GM10266 (cell line): ENCODE results near the gene SKIL.

Source experiments
- DNase-seq: peaks from one replicate; pipeline ENCODE4 v3.0.0; 2012; ENCODE audit errors: extremely low spot score
- CTCF ChIP-seq: IDR thresholded peaks from 2 replicates; pipeline ENCODE4 v1.5.1; 2012; ENCODE audit warnings: mild to moderate bottlenecking, low read depth; ENCODE audit not compliant: control insufficient read depth, insufficient read depth; ENCODE audit errors: missing control alignments

The SKIL gene

DNA sequence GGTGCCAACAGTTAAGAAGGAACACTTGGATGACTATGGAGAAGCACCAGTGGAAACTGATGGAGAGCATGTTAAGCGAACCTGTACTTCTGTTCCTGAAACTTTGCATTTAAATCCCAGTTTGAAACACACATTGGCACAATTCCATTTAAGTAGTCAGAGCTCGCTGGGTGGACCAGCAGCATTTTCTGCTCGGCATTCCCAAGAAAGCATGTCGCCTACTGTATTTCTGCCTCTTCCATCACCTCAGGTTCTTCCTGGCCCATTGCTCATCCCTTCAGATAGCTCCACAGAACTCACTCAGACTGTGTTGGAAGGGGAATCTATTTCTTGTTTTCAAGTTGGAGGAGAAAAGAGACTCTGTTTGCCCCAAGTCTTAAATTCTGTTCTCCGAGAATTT, 3.0 kb downstream of the SKIL start:
- no peak for DNase-seq
- no peak for TF ChIP-seq CTCF

DNA sequence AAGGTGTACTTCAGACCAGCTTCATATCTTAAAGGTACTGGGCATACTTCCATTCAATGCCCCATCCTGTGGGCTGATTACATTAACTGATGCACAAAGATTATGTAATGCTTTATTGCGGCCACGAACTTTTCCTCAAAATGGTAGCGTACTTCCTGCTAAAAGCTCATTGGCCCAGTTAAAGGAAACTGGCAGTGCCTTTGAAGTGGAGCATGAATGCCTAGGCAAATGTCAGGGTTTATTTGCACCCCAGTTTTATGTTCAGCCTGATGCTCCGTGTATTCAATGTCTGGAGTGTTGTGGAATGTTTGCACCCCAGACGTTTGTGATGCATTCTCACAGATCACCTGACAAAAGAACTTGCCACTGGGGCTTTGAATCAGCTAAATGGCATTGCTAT, 3.4 kb downstream of the SKIL start:
- no peak for TF ChIP-seq CTCF
- no peak for DNase-seq

- TF ChIP-seq CTCF, result no peak
- no peak for DNase-seq
Measured at GRCh38 chr3:170361711-170362110, 4.2 kb downstream of the SKIL start.

- no peak for DNase-seq
- TF ChIP-seq CTCF, result no peak
Measured at GRCh38 chr3:170363471-170363994, 6.0 kb downstream of the SKIL start.

DNA sequence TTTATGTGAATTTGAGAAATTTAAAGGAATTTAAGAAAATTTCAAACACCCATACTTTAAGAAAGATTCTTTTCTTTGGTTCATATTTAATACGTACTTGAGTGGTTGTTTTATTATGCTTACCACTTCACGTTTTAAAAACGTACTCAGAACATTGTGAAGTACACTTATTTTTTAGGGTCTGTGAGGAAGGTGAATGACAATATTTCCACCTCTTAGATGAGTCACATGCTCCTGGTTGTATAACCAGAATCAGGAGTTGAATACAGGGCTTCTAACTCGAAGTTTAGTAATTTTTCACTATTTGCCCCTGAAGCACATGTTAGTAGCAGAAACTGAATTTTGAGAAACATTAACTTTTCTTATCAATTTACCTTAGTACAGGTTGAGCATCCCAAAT, 7.5 kb downstream of the SKIL start:
- TF ChIP-seq CTCF, result no peak
- DNase-seq, result no peak

DNA sequence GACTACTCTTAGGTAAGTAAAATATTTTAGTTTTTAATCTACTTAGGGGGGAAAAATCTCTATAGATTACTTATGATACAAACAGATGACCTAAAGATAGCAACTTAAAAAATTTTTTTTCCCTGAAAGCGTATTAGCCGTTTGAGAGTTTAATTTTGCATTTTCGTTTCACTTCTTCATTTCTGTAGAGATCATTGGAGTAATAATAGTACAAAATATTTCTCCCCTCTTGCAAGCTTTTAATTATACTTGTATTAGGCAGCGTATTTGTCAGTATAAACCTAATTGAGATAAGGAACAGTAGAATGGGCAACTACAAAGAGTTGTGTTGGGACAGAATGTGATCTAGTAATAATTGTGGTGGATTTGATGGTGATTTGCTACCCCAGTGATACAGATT, 10.3 kb downstream of the SKIL start:
- no peak for TF ChIP-seq CTCF
- no peak for DNase-seq

DNA sequence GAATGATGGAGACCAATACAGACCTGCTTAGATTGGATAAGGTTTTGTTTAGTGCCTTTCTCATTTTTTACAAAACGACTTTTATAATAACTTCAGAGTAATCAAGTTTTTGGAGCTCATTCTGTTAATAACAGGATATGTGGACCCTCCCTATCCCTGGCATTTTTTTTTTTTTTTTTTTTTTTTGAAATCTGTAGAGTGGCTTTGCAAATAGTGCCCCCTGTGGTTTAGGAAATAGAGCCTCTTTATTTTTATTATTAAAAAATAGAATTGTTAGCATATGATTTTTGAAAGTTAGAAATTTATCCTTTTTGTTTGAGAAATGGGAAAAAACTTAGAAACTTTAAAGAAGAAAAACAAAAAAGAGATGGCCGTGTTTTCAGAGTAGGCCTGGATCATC, 11.4 kb downstream of the SKIL start:
- no peak for TF ChIP-seq CTCF
- no peak for DNase-seq
